Endothelial cell of umbilical vein (primary cell): ENCODE results near the gene FAM78A. TPM values are rescaled to one million over a fixed set of nuclear protein-coding genes. Genes with fewer than 3 reads are reported as not detected.

Experiments used
- BruUV-seq: library from RNA; stranded (reverse); fragments of 400-500 nt; replicated peaks from 2 replicates; lab custom pipeline; 2021; lab: Mats Ljungman, UMichigan
- CTCF ChIA-PET: fragments of 300-600, 350-600 bp; sonication (Branson Sonifier 250); formaldehyde crosslinking; loops from one replicate; lab custom pipeline; 2021; ENCODE audit warnings: antibody characterized with exemption, inconsistent platforms; lab: Charles Lee
- POLR2A ChIA-PET: fragments of 300-600, 350-600 bp; sonication (Branson Sonifier 250); formaldehyde crosslinking; loops from one replicate; lab custom pipeline; 2021; ENCODE audit warnings: antibody characterized with exemption, inconsistent platforms; lab: Charles Lee
- DNase-seq: peaks from one replicate; pipeline ENCODE4 v3.0.0-alpha.2; 2011; ENCODE audit warnings: low read depth, low spot score
- FAIRE-seq: peaks from 2 replicates; lab custom pipeline; 2011; peaks lifted over from hg19 to GRCh38; lab: Jason Lieb, UNC
- H2AFZ ChIP-seq: 2 replicates; pipeline ENCODE4 v1.6.0; 2012; ENCODE audit warnings: low read depth, low read length, control low read depth, inconsistent platforms
- H3K27ac ChIP-seq: 2 replicates; pipeline ENCODE4 v1.5.1; 2011; ENCODE audit warnings: low read depth, mild to moderate bottlenecking, control low read depth, low read length, moderate library complexity; ENCODE audit not compliant: insufficient read depth
- H3K27me3 ChIP-seq, 2 experiments: 2 replicates each; pipeline versions ENCODE4 v1.6.0 to v1.6.1; 2011; ENCODE audit warnings: low read length in 2 of 2, mixed read lengths in 1 of 2; ENCODE audit not compliant: control insufficient read depth in 2 of 2, insufficient read depth in 2 of 2
- H3K36me3 ChIP-seq, 2 experiments: 2 replicates in 1 of 2; 3 replicates in 1 of 2; pipeline ENCODE4 v1.5.1; 2011; ENCODE audit warnings: low read length in 2 of 2, mild to moderate bottlenecking in 1 of 2, moderate library complexity in 1 of 2; ENCODE audit not compliant: control insufficient read depth in 2 of 2, insufficient read depth in 2 of 2; ENCODE audit errors: extremely low read depth in 1 of 2
- H3K4me1 ChIP-seq: 3 replicates; pipeline ENCODE4 v1.5.1; 2011; ENCODE audit warnings: mild to moderate bottlenecking, low read length; ENCODE audit not compliant: control insufficient read depth, insufficient read depth; ENCODE audit errors: extremely low read depth
- H3K4me2 ChIP-seq: 2 replicates; pipeline ENCODE4 v1.6.1; 2011; ENCODE audit warnings: low read length, control low read depth, mixed read lengths; ENCODE audit not compliant: insufficient read depth
- H3K4me3 ChIP-seq, 3 experiments: fragments of 200-600 bp in 1 of 3; sonication (generic), shearing (Covaris generic) in 1 of 3; replicated peaks in 1 of 3; 2 replicates each; pipeline ENCODE4 v1.5.1; 2011 to 2016; ENCODE audit warnings: control low read depth in 3 of 3, low read length in 3 of 3, mild to moderate bottlenecking in 2 of 3, inconsistent platforms in 1 of 3, low read depth in 1 of 3, moderate library complexity in 1 of 3; ENCODE audit not compliant: insufficient read depth in 1 of 3
- H3K79me2 ChIP-seq: 2 replicates; pipeline ENCODE4 v1.6.0; 2012; ENCODE audit warnings: low read length, inconsistent platforms; ENCODE audit not compliant: control insufficient read depth, insufficient read depth
- H3K9ac ChIP-seq: replicated peaks from 2 replicates; pipeline ENCODE3; 2011; ENCODE audit warnings: low read length, control low read depth; ENCODE audit not compliant: insufficient read depth; ENCODE audit errors: extremely low read depth
- H3K9me1 ChIP-seq: replicated peaks from 3 replicates; pipeline ENCODE4 v1.6.0; 2011; ENCODE audit warnings: mild to moderate bottlenecking, low read length; ENCODE audit not compliant: control insufficient read depth, insufficient read depth; ENCODE audit errors: extremely low read depth
- H3K9me3 ChIP-seq: replicated peaks from 2 replicates; pipeline ENCODE4 v1.5.1; 2012; ENCODE audit warnings: low read length, inconsistent platforms; ENCODE audit not compliant: control insufficient read depth, insufficient read depth
- H4K20me1 ChIP-seq: replicated peaks from 2 replicates; pipeline ENCODE3; 2011; ENCODE audit warnings: mild to moderate bottlenecking, low read length; ENCODE audit not compliant: control insufficient read depth, insufficient read depth; ENCODE audit errors: extremely low read depth
- EZH2 ChIP-seq: IDR thresholded peaks from 2 replicates; pipeline ENCODE4 v1.6.1; 2012; ENCODE audit warnings: borderline replicate concordance, low read depth, mild to moderate bottlenecking, moderate library complexity, low read length, inconsistent platforms; ENCODE audit not compliant: severe bottlenecking
- FOS ChIP-seq: IDR thresholded peaks from 2 replicates; pipeline ENCODE4 v1.6.1; 2011; ENCODE audit warnings: mild to moderate bottlenecking, low read length, moderate library complexity, borderline replicate concordance; ENCODE audit not compliant: insufficient read depth
- JUN ChIP-seq: IDR thresholded peaks from 2 replicates; pipeline ENCODE4 v1.6.1; 2011; ENCODE audit warnings: borderline replicate concordance, low read depth; ENCODE audit not compliant: insufficient read length, insufficient read depth
- MYC ChIP-seq: IDR thresholded peaks from one replicate; pipeline ENCODE4 v1.6.1; 2011; ENCODE audit warnings: mild to moderate bottlenecking, low read depth, low read length
- POLR2A ChIP-seq: IDR thresholded peaks from 2 replicates; pipeline ENCODE4 v1.6.1; 2012; ENCODE audit warnings: low read depth, mild to moderate bottlenecking, control low read depth, low read length
- POLR2AphosphoS5 ChIP-seq: IDR thresholded peaks from 2 replicates; pipeline ENCODE4 v1.6.1; 2012; ENCODE audit warnings: low read depth, mild to moderate bottlenecking, control low read depth, low read length, moderate library complexity; ENCODE audit not compliant: insufficient read depth
- dilution Hi-C: fragments of 300-500 bp; cut with MboI; formaldehyde crosslinking; loops from one replicate; pipeline ENCODE4 v1.15.0; 2019; ENCODE audit warnings: low sequenced_read_pairs; ENCODE audit not compliant: extremely low pct_ligation_motif_present
- intact Hi-C: fragments of 100-400 bp; cut with micrococcal nuclease; formaldehyde crosslinking; loops from one replicate; pipeline ENCODE4 v1.10.0; 2022
- polyA plus RNA-seq, 4 experiments: library from polyadenylated mRNA; depleted of rRNA in 3 of 4; stranded (reverse) in 3 of 4; unstranded in 1 of 4; fragments of >200 nt; gene quantifications; 2 replicates each; pipeline versions ENCODE4 v1.2.1 to v1.2.3, GENCODE V29; 2011 to 2012; ENCODE audit warnings: missing spikeins in 1 of 4
- total RNA-seq: library from RNA; stranded (reverse); gene quantifications from 2 replicates; pipeline ENCODE4 v1.2.3, GENCODE V29; 2021
- TF ChIP-seq, protein P1 (sequence below): IDR thresholded peaks from 2 replicates; pipeline ENCODE4 v1.6.1; 2011; ENCODE audit not compliant: insufficient read depth, insufficient read length
- TF ChIP-seq, protein P2 (sequence below), 2 donors: IDR thresholded peaks; 1 replicate in 1 of 2; 2 replicates in 1 of 2; pipeline ENCODE4 v1.5.1; 2011; ENCODE audit warnings: low read length in 2 of 2, mild to moderate bottlenecking in 2 of 2, moderate library complexity in 2 of 2, control low read depth in 1 of 2, inconsistent platforms in 1 of 2, low read depth in 1 of 2; ENCODE audit not compliant: insufficient read depth in 1 of 2; ENCODE audit errors: extremely low read depth in 1 of 2

Gene FAM78A
- total and polyA plus RNA-seq, 2 donors (not counting 3 experiments of a cell fraction or from before 2014, with no cell fraction given), result 34.0 to 37.4 TPM

GRCh38 chr9:131255676-131256197, 20.6 kb downstream of the FAM78A start:
- ChIA-PET CTCF (interaction anchor here (0.8 to 2.3 kb wide), 9 partner anchors 8 to 81 kb away, joined by 3 to 10 read pairs (median 4); no protein-coding TSS in a partner anchor), POLR2A (interaction anchor here (0.6 to 1.0 kb wide), 3 partner anchors 11 to 41 kb away, joined by 3 to 10 read pairs (median 3); no protein-coding TSS in a partner anchor)
- H3K4me1 ChIP-seq, result peaks cover 7% of the 10 kb centered on the region
- H4K20me1 ChIP-seq, result no peaks in the 10 kb centered on the region
- no TSS peak for BruUV-seq
- DNase-seq (no peak), FAIRE-seq (no peak)
- H3K27me3 ChIP-seq, result no peaks in the 10 kb centered on the region
- TF ChIP-seq POLR2A (no peak), FOS (no peak), EZH2 (no peak), MYC (no peak), POLR2AphosphoS5 (no peak), JUN (no peak)
- TF ChIP-seq, protein P1, sequence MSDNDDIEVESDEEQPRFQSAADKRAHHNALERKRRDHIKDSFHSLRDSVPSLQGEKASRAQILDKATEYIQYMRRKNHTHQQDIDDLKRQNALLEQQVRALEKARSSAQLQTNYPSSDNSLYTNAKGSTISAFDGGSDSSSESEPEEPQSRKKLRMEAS, result no peak
- TF ChIP-seq, protein P2, sequence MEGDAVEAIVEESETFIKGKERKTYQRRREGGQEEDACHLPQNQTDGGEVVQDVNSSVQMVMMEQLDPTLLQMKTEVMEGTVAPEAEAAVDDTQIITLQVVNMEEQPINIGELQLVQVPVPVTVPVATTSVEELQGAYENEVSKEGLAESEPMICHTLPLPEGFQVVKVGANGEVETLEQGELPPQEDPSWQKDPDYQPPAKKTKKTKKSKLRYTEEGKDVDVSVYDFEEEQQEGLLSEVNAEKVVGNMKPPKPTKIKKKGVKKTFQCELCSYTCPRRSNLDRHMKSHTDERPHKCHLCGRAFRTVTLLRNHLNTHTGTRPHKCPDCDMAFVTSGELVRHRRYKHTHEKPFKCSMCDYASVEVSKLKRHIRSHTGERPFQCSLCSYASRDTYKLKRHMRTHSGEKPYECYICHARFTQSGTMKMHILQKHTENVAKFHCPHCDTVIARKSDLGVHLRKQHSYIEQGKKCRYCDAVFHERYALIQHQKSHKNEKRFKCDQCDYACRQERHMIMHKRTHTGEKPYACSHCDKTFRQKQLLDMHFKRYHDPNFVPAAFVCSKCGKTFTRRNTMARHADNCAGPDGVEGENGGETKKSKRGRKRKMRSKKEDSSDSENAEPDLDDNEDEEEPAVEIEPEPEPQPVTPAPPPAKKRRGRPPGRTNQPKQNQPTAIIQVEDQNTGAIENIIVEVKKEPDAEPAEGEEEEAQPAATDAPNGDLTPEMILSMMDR (IDR thresholded peaks at IDR 0.05; ENCODE audit: extremely low read depth in 1 of 2, insufficient read depth in 1 of 2, low read depth in 1 of 2, low read length in 2 of 2), result no peak
- dilution Hi-C loops, result no loop called here
- H3K9ac ChIP-seq, result no peak overlapping the region
- no peak overlapping the region for H2AFZ ChIP-seq
- H3K9me3 ChIP-seq, result no peaks in the 10 kb centered on the region
- H3K9me1 ChIP-seq, result no peaks in the 10 kb centered on the region
- H3K4me3 ChIP-seq, result no peak overlapping the region
- H3K4me2 ChIP-seq, result no peak overlapping the region
- H3K27ac ChIP-seq, result no peak overlapping the region
- no peaks in the 10 kb centered on the region for H3K79me2 ChIP-seq
- peaks cover 0 to 24% of the 10 kb centered on the region in 2 experiments for H3K36me3 ChIP-seq
- intact Hi-C loops, result loop anchor here (5.0 kb wide), 1 partner anchor 38 kb away; no protein-coding TSS in a partner anchor
